ENCODE results near the gene SPTLC2.

DNA sequence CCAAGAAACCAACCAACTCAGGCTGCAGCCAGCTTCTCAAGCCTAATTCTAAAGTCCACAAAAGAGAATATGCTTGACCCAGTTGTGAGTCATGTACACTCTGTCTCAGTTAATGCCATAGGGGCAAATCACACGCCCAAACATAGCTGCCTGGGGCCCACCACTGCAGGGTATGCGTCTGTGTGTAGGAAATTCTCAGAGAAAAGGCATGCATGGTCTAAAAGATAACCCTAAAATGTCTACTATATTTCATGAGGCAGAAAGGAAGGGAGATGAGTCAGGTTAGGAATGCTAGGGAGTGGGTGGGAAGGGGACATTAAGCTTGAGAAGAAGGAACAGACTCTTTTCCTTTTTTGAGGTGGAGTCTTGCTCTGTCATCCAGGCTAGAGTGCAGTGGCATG, 22.3 kb upstream of the SPTLC2 start:
- TF ChIP-seq CTCF (IDR thresholded peaks at IDR 0.05) (no peak), POLR2A (IDR thresholded peaks at IDR 0.05) (no peak), EP300 (IDR thresholded peaks at IDR 0.05; ENCODE audit: low read depth) (no peak)
